ENCODE results near the gene SECISBP2. TPM values are rescaled to one million over a fixed set of nuclear protein-coding genes. Genes with fewer than 3 reads are reported as not detected.

Gene SECISBP2
- total and polyA plus RNA-seq, 4 donors, result 14.2 to 37.7 (median 24.3) TPM

DNA sequence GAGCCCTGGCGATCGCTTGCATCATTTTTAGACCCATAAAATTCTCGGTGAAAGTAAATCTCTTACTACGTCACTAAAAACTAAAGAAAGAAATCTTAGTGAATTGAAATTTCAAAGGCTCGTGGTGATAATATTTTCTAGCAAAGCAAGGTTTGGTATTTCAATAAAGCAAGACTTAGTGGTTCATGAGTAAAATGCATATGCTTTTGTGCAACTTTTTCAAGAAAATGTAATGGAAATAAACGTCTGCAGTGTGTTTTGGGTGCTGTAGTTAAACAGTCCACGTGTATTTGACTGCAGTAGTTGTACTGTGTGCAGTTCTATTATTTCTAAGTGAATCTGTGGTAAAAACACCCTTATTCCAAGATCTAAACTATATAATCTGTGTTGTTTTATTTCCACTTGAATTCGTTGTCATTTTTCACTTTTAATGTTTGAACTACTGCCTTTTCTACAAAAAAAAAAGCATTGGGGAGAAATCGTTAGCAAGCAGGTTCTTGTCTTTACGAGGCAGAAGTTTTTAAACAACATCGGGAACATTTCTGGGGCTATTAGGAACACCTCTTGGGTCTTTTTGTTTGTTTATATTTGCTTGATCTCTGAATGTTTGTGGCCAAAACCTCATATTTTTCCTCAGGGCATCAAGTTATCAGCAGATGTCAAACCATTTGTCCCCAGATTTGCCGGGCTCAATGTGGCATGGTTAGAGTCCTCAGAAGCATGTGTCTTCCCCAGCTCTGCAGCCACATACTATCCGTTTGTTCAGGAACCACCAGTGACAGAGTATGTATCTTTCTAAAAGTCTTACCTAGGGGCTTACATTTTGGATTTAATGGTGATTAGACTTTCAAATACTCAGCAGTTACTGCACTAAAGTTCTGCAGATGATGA lies 960 bp downstream of the SECISBP2 start:
- DNase-seq (ENCODE audit: low spot score), result no peak

More for the DNA sequence above, 960 bp downstream of the SECISBP2 start:
- Histone ChIP-seq H3K4me1 (ENCODE audit: control insufficient read depth in 4 of 4, insufficient read depth in 4 of 4, low read length in 3 of 4) (peaks cover 6 to 27% (median 22%) of the 10 kb centered on the region in 4 donors), H3K4me3 (ENCODE audit: low read depth in 1 of 3, low read length in 3 of 3) (peak overlapping the region; percentile 16 to 88 (median 68)), H3K9ac (ENCODE audit: low read depth in 1 of 2, low read length in 2 of 2) (peak overlapping the region; percentile 73 to 95), H3K36me3 (ENCODE audit: control insufficient read depth in 4 of 4, insufficient read depth in 3 of 4, low read depth in 1 of 4, low read length in 3 of 4) (no peaks in the 10 kb centered on the region), H3K27me3 (ENCODE audit: control insufficient read depth in 4 of 4, insufficient read depth in 4 of 4, low read length in 3 of 4) (no peaks in the 10 kb centered on the region), H3K9me3 (ENCODE audit: control insufficient read depth in 4 of 4, low read length in 3 of 4) (no peaks in the 10 kb centered on the region), H3K27ac (ENCODE audit: low read depth in 1 of 2, low read length in 2 of 2) (peak overlapping the region; percentile 97 to 100)
- TF ChIP-seq TAF1 (conservative IDR thresholded peaks at IDR 0.05), result no peak
- TF ChIP-seq, protein P1, sequence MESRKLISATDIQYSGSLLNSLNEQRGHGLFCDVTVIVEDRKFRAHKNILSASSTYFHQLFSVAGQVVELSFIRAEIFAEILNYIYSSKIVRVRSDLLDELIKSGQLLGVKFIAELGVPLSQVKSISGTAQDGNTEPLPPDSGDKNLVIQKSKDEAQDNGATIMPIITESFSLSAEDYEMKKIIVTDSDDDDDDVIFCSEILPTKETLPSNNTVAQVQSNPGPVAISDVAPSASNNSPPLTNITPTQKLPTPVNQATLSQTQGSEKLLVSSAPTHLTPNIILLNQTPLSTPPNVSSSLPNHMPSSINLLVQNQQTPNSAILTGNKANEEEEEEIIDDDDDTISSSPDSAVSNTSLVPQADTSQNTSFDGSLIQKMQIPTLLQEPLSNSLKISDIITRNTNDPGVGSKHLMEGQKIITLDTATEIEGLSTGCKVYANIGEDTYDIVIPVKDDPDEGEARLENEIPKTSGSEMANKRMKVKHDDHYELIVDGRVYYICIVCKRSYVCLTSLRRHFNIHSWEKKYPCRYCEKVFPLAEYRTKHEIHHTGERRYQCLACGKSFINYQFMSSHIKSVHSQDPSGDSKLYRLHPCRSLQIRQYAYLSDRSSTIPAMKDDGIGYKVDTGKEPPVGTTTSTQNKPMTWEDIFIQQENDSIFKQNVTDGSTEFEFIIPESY (IDR thresholded peaks at IDR 0.05), result peak; percentile 16
- peak; percentile 29 for TF ChIP-seq NR2F2 (IDR thresholded peaks at IDR 0.05)
- TF ChIP-seq JUND (IDR thresholded peaks at IDR 0.05), result peak; percentile 49 to 74
- no peak for TF ChIP-seq GABPA (IDR thresholded peaks at IDR 0.05 in 1 of 2, conservative IDR thresholded peaks at IDR 0.05 in 1 of 2)
- TF ChIP-seq, protein P2, sequence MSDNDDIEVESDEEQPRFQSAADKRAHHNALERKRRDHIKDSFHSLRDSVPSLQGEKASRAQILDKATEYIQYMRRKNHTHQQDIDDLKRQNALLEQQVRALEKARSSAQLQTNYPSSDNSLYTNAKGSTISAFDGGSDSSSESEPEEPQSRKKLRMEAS (IDR thresholded peaks at IDR 0.05), result peak; percentile 45
- TF ChIP-seq, protein P3, sequence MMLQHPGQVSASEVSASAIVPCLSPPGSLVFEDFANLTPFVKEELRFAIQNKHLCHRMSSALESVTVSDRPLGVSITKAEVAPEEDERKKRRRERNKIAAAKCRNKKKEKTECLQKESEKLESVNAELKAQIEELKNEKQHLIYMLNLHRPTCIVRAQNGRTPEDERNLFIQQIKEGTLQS (IDR thresholded peaks at IDR 0.05), result peak; percentile 93
- TF ChIP-seq HNF4G (IDR thresholded peaks at IDR 0.05), result no peak
- no peak for TF ChIP-seq RXRA (IDR thresholded peaks at IDR 0.05)
- no peak for TF ChIP-seq SP1 (IDR thresholded peaks at IDR 0.05)
- peak in 1 of 2 donors; percentile 79 for TF ChIP-seq RAD21 (IDR thresholded peaks at IDR 0.05)
- TF ChIP-seq, protein P4, sequence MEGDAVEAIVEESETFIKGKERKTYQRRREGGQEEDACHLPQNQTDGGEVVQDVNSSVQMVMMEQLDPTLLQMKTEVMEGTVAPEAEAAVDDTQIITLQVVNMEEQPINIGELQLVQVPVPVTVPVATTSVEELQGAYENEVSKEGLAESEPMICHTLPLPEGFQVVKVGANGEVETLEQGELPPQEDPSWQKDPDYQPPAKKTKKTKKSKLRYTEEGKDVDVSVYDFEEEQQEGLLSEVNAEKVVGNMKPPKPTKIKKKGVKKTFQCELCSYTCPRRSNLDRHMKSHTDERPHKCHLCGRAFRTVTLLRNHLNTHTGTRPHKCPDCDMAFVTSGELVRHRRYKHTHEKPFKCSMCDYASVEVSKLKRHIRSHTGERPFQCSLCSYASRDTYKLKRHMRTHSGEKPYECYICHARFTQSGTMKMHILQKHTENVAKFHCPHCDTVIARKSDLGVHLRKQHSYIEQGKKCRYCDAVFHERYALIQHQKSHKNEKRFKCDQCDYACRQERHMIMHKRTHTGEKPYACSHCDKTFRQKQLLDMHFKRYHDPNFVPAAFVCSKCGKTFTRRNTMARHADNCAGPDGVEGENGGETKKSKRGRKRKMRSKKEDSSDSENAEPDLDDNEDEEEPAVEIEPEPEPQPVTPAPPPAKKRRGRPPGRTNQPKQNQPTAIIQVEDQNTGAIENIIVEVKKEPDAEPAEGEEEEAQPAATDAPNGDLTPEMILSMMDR (IDR thresholded peaks at IDR 0.05; ENCODE audit: low read depth, low read length, missing input control), result no peak
- TF ChIP-seq YY1 (IDR thresholded peaks at IDR 0.05), result no peak
- no peak for TF ChIP-seq FOXA2 (IDR thresholded peaks at IDR 0.05)
- TF ChIP-seq, protein P5, sequence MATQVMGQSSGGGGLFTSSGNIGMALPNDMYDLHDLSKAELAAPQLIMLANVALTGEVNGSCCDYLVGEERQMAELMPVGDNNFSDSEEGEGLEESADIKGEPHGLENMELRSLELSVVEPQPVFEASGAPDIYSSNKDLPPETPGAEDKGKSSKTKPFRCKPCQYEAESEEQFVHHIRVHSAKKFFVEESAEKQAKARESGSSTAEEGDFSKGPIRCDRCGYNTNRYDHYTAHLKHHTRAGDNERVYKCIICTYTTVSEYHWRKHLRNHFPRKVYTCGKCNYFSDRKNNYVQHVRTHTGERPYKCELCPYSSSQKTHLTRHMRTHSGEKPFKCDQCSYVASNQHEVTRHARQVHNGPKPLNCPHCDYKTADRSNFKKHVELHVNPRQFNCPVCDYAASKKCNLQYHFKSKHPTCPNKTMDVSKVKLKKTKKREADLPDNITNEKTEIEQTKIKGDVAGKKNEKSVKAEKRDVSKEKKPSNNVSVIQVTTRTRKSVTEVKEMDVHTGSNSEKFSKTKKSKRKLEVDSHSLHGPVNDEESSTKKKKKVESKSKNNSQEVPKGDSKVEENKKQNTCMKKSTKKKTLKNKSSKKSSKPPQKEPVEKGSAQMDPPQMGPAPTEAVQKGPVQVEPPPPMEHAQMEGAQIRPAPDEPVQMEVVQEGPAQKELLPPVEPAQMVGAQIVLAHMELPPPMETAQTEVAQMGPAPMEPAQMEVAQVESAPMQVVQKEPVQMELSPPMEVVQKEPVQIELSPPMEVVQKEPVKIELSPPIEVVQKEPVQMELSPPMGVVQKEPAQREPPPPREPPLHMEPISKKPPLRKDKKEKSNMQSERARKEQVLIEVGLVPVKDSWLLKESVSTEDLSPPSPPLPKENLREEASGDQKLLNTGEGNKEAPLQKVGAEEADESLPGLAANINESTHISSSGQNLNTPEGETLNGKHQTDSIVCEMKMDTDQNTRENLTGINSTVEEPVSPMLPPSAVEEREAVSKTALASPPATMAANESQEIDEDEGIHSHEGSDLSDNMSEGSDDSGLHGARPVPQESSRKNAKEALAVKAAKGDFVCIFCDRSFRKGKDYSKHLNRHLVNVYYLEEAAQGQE (IDR thresholded peaks at IDR 0.05), result no peak
- TF ChIP-seq EGR1 (IDR thresholded peaks at IDR 0.05; ENCODE audit: low read depth in 2 of 2), result no peak
- no peak for TF ChIP-seq HNF4A (conservative IDR thresholded peaks at IDR 0.05)
- no peak for TF ChIP-seq FOXA1 (IDR thresholded peaks at IDR 0.05)
- 1% methylated on average over 13 of the region's 13 CpGs for WGBS

Measured in liver (tissue), 9 donors.